ENCODE data around the gene TPM4.

Gene TPM4

DNA sequence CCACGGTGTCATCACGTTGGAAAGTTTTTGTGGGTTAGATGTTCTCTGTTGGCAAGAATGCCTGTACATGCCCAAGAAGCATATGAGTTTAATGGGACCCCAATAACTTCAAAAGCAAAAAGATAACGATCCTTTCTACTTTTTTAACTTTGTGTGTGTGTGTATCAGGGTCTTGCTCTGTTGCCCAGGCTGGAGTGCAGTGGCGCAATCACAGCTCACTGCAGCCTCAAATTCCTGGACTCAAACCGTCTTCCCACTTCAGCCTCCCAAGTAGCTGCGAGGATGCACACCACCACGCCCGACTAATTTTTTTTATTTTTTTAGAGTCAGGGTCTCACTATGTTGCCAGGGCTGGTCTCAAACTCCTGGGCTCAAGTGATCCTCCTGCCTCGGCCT is 34.3 kb upstream of the TPM4 start:
- Histone ChIP-seq H3K4me1 (ENCODE audit: insufficient read depth, low read length) (no peaks in the 10 kb centered on the region), H3K9ac (ENCODE audit: low read depth, low read length) (no peak overlapping the region), H3K9me3 (ENCODE audit: insufficient read depth, low read depth, low read length) (no peaks in the 10 kb centered on the region), H3K27me3 (ENCODE audit: insufficient read depth, low read length) (no peaks in the 10 kb centered on the region), H3K36me3 (ENCODE audit: insufficient read depth, low read length) (no peaks in the 10 kb centered on the region), H3K4me3 (ENCODE audit: low read length) (no peak overlapping the region), H3K27ac (ENCODE audit: low read depth, low read length) (no peak overlapping the region)
- WGBS, result 67% methylated on average over 9 of the region's 9 CpGs

GRCh38 chr19:16042533-16043085 is 33.7 kb upstream of the TPM4 start:
- H3K4me3 ChIP-seq (ENCODE audit: low read length), result no peak overlapping the region
- 63% methylated on average over 4 of the region's 4 CpGs for whole genome bisulfite sequencing
- H3K36me3 ChIP-seq (ENCODE audit: insufficient read depth, low read length), result no peaks in the 10 kb centered on the region

DNA sequence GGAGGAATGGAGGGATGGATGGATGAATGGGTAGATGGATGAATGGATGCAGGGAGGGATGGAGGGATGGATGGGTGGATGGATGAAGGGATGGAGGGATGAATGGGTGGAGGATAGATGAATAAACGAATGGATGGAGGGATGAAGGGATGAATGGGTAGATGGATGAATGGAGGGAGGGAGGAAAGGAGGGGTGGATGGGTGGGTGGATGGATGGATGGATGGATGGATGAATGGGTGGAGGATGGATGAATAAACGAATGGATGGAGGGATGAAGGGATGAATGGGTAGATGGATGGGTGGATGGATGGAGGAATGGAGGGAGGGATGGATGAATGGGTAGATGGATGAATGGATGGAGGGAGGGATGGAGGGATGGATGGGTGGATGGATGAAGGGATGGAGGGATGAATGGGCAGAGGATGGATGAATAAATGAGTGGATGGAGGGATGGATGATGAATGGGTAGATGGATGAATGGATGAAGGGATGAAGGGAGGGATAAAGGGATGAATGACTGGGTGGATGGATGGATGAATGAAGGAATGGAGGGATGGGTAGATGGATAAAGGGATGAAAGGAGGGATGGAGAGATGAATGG is 33.0 kb upstream of the TPM4 start:
- H3K4me1 ChIP-seq (ENCODE audit: insufficient read depth, low read length), result no peaks in the 10 kb centered on the region
- no peaks in the 10 kb centered on the region for H3K9me3 ChIP-seq (ENCODE audit: insufficient read depth, low read depth, low read length)
- H3K27me3 ChIP-seq (ENCODE audit: insufficient read depth, low read length), result no peaks in the 10 kb centered on the region
- 40% methylated on average over 2 of the region's 2 CpGs for WGBS
- no peaks in the 10 kb centered on the region for H3K36me3 ChIP-seq (ENCODE audit: insufficient read depth, low read length)
- no peak overlapping the region for H3K9ac ChIP-seq (ENCODE audit: low read depth, low read length)
- H3K27ac ChIP-seq (ENCODE audit: low read depth, low read length), result no peak overlapping the region
- H3K4me3 ChIP-seq (ENCODE audit: low read length), result no peak overlapping the region

More at GRCh38 chr19:16042533-16043085, 33.7 kb upstream of the TPM4 start:
- H3K27ac ChIP-seq (ENCODE audit: low read depth, low read length), result no peak overlapping the region
- no peak overlapping the region for H3K9ac ChIP-seq (ENCODE audit: low read depth, low read length)
- H3K9me3 ChIP-seq (ENCODE audit: insufficient read depth, low read depth, low read length), result no peaks in the 10 kb centered on the region
- H3K27me3 ChIP-seq (ENCODE audit: insufficient read depth, low read length), result no peaks in the 10 kb centered on the region
- H3K4me1 ChIP-seq (ENCODE audit: insufficient read depth, low read length), result no peaks in the 10 kb centered on the region

DNA sequence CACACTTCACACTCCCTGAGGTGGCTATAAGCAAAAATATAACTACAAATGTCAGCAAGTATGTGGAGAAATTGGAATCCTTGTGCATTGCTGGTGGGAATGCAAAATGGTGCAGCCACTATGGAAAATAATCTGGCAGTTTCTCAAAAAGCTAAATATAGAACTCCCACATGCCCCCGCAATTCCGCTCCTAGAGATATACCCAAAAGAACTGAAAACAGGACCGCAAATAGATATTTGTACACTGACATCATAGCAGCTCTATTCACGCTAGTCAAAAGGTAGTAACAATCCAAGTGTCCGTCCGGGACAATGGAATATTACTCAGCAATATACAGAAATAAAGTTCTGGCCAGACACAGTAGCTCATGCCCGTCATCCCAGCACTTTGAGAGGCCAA is 31.5 kb upstream of the TPM4 start:
- Histone ChIP-seq H3K9me3 (ENCODE audit: insufficient read depth, low read depth, low read length) (no peaks in the 10 kb centered on the region), H3K27me3 (ENCODE audit: insufficient read depth, low read length) (no peaks in the 10 kb centered on the region), H3K4me3 (ENCODE audit: low read length) (no peak overlapping the region), H3K27ac (ENCODE audit: low read depth, low read length) (no peak overlapping the region), H3K36me3 (ENCODE audit: insufficient read depth, low read length) (no peaks in the 10 kb centered on the region), H3K4me1 (ENCODE audit: insufficient read depth, low read length) (no peaks in the 10 kb centered on the region), H3K9ac (ENCODE audit: low read depth, low read length) (no peak overlapping the region)
- 89% methylated on average over 7 of the region's 7 CpGs for WGBS

GRCh38 chr19:16045171-16045570 is 31.1 kb upstream of the TPM4 start:
- Histone ChIP-seq H3K27me3 (ENCODE audit: insufficient read depth, low read length) (no peaks in the 10 kb centered on the region), H3K36me3 (ENCODE audit: insufficient read depth, low read length) (no peaks in the 10 kb centered on the region), H3K4me3 (ENCODE audit: low read length) (no peak overlapping the region), H3K4me1 (ENCODE audit: insufficient read depth, low read length) (no peaks in the 10 kb centered on the region), H3K9ac (ENCODE audit: low read depth, low read length) (no peak overlapping the region), H3K27ac (ENCODE audit: low read depth, low read length) (no peak overlapping the region), H3K9me3 (ENCODE audit: insufficient read depth, low read depth, low read length) (no peaks in the 10 kb centered on the region)
- 98% methylated on average over 2 of the region's 4 CpGs for WGBS

DNA sequence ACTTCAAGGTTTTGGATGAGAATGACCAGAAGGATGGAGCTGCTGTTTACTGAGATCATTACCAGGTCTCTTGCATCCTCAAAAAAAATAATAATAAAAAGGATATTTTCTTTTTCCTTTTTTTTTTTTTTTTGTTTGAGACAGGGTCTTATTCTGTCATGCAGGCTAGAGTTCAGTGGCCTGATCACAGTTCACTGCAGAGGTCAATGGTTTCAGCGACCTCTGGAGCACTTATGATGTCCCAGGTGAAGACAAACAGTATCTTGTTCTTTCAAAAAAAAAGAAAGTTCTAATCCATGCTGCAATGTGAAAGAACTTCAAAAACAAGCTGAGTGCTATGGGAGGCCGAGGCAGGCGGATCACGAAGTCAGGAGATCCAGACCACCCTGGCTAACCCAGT is 30.4 kb upstream of the TPM4 start:
- 89% methylated on average over 4 of the region's 4 CpGs for WGBS
- Histone ChIP-seq H3K4me3 (ENCODE audit: low read length) (no peak overlapping the region), H3K9me3 (ENCODE audit: insufficient read depth, low read depth, low read length) (no peaks in the 10 kb centered on the region), H3K27me3 (ENCODE audit: insufficient read depth, low read length) (no peaks in the 10 kb centered on the region), H3K4me1 (ENCODE audit: insufficient read depth, low read length) (no peaks in the 10 kb centered on the region), H3K27ac (ENCODE audit: low read depth, low read length) (no peak overlapping the region), H3K36me3 (ENCODE audit: insufficient read depth, low read length) (no peaks in the 10 kb centered on the region), H3K9ac (ENCODE audit: low read depth, low read length) (no peak overlapping the region)

GRCh38 chr19:16048583-16048982 is 27.7 kb upstream of the TPM4 start:
- Histone ChIP-seq H3K9me3 (ENCODE audit: insufficient read depth, low read depth, low read length) (no peaks in the 10 kb centered on the region), H3K9ac (ENCODE audit: low read depth, low read length) (no peak overlapping the region), H3K27ac (ENCODE audit: low read depth, low read length) (no peak overlapping the region), H3K36me3 (ENCODE audit: insufficient read depth, low read length) (no peaks in the 10 kb centered on the region), H3K27me3 (ENCODE audit: insufficient read depth, low read length) (no peaks in the 10 kb centered on the region), H3K4me1 (ENCODE audit: insufficient read depth, low read length) (no peaks in the 10 kb centered on the region), H3K4me3 (ENCODE audit: low read length) (no peak overlapping the region)
- 75% methylated on average over 2 of the region's 3 CpGs for WGBS

GRCh38 chr19:16051254-16052025 is 24.9 kb upstream of the TPM4 start:
- no peak overlapping the region for H3K9ac ChIP-seq (ENCODE audit: low read depth, low read length)
- WGBS, result 50% methylated on average over 11 of the region's 11 CpGs
- H3K36me3 ChIP-seq (ENCODE audit: insufficient read depth, low read length), result no peaks in the 10 kb centered on the region
- H3K4me3 ChIP-seq (ENCODE audit: low read length), result no peak overlapping the region
- no peak overlapping the region for H3K27ac ChIP-seq (ENCODE audit: low read depth, low read length)
- peaks cover 5% of the 10 kb centered on the region; the same call in 1 of the 2 replicates for H3K9me3 ChIP-seq (ENCODE audit: insufficient read depth, low read depth, low read length)
- H3K4me1 ChIP-seq (ENCODE audit: insufficient read depth, low read length), result no peaks in the 10 kb centered on the region
- no peaks in the 10 kb centered on the region for H3K27me3 ChIP-seq (ENCODE audit: insufficient read depth, low read length)

DNA sequence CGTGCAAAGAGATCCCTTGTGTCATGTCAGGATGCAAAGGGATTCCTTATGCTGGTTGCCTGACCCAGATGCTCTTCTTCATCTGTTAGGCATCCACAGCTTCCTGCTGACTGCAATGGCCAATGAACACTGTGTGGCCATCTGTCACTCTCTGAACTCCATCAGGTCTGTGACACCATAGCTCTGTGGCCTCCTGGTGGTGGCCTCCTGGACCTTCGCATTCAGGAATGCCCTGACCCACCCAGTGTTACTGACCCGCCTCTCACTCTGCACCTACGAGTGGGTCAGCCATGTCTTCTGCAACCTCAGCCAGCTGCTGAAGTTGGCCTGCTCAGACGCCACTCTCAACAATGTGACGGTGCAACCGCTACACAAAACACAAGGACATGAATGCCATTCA is 23.9 kb upstream of the TPM4 start:
- Histone ChIP-seq H3K27ac (ENCODE audit: low read depth, low read length) (no peak overlapping the region), H3K9ac (ENCODE audit: low read depth, low read length) (no peak overlapping the region), H3K27me3 (ENCODE audit: insufficient read depth, low read length) (no peaks in the 10 kb centered on the region), H3K4me3 (ENCODE audit: low read length) (no peak overlapping the region), H3K9me3 (ENCODE audit: insufficient read depth, low read depth, low read length) (peaks cover 12% of the 10 kb centered on the region), H3K36me3 (ENCODE audit: insufficient read depth, low read length) (no peaks in the 10 kb centered on the region), H3K4me1 (ENCODE audit: insufficient read depth, low read length) (no peaks in the 10 kb centered on the region)
- 82% methylated on average over 7 of the region's 7 CpGs for WGBS

DNA sequence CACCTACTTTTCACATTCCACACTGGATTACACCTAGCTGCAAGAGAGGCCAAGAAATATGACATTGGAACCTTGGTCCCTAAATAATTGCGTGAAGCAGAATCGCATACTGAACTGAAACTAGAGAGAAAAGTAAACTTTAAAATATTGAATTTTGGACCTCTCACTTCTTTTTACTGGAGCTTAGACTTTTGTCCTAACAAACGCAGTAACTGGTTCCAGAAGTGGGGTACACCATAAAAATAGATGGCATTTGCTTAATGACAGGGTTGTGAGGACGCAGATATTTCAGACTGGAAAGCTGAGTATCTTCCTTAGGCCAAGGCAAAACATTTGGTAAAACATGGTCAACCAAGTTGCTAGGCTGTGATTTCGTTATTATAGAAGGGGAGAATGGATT is 19.2 kb upstream of the TPM4 start:
- no peaks in the 10 kb centered on the region for H3K4me1 ChIP-seq (ENCODE audit: insufficient read depth, low read length)
- H3K4me3 ChIP-seq (ENCODE audit: low read length), result no peak overlapping the region
- H3K27me3 ChIP-seq (ENCODE audit: insufficient read depth, low read length), result no peaks in the 10 kb centered on the region
- no peak overlapping the region for H3K9ac ChIP-seq (ENCODE audit: low read depth, low read length)
- no peak overlapping the region for H3K27ac ChIP-seq (ENCODE audit: low read depth, low read length)
- peaks cover 14% of the 10 kb centered on the region for H3K9me3 ChIP-seq (ENCODE audit: insufficient read depth, low read depth, low read length)
- no peaks in the 10 kb centered on the region for H3K36me3 ChIP-seq (ENCODE audit: insufficient read depth, low read length)
- WGBS, result 66% methylated on average over 4 of the region's 5 CpGs

DNA sequence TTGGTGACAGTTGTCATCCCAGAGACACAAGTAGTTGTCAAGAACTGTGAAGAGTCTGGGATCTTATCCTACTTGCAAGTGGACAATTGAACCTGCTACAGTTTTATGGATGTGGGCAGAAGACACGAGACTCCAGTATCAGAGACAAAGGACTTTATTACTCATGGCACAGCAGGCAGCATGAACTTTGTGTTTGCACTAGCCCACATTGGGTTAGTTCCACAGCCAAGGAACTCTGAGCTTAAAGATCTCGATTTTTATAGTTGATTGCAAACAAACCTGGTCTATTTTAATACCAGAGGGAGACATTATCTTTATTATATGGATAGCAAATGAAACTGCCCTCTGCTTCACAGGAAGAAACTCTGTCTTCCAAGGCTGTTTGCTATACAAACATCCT is 16.0 kb upstream of the TPM4 start:
- Histone ChIP-seq H3K4me3 (ENCODE audit: low read length) (no peak overlapping the region), H3K27me3 (ENCODE audit: insufficient read depth, low read length) (no peaks in the 10 kb centered on the region), H3K27ac (ENCODE audit: low read depth, low read length) (no peak overlapping the region), H3K36me3 (ENCODE audit: insufficient read depth, low read length) (no peaks in the 10 kb centered on the region), H3K9ac (ENCODE audit: low read depth, low read length) (no peak overlapping the region), H3K4me1 (ENCODE audit: insufficient read depth, low read length) (peaks cover 5% of the 10 kb centered on the region; the same call in 1 of the 2 replicates), H3K9me3 (ENCODE audit: insufficient read depth, low read depth, low read length) (peaks cover 10% of the 10 kb centered on the region)
- 58% methylated on average over 2 of the region's 2 CpGs for WGBS

Data from HUES64 (cell line).